H1 (cell line): ENCODE results near the gene PTPRT. TPM values are rescaled to one million over a fixed set of nuclear protein-coding genes. Genes with fewer than 3 reads are reported as not detected.

Source experiments
- CTCF ChIA-PET: fragments of 300-600 bp; sonication (Branson Sonifier 250); formaldehyde crosslinking; loops from one replicate; lab custom pipeline; 2021; ENCODE audit not compliant: partially characterized antibody; lab: Charles Lee
- POLR2A ChIA-PET: fragments of 300-600 bp; sonication (Branson Sonifier 250); formaldehyde crosslinking; loops from one replicate; lab custom pipeline; 2021; ENCODE audit warnings: inconsistent platforms; ENCODE audit not compliant: partially characterized antibody; lab: Charles Lee
- DNase-seq, 2 experiments: peaks; one replicate each; pipeline versions ENCODE4 v3.0.0 to v3.0.0-alpha.2; 2010 to 2022; ENCODE audit warnings: low spot score in 2 of 2, low read depth in 1 of 2, mixed read lengths in 1 of 2
- FAIRE-seq: peaks from 2 replicates; lab custom pipeline; 2011; peaks lifted over from hg19 to GRCh38; lab: Jason Lieb, UNC
- H2AFZ ChIP-seq: 2 replicates; pipeline ENCODE4 v1.8.1; 2012; ENCODE audit warnings: low read length, inconsistent platforms
- H2AK5ac ChIP-seq: 2 replicates; pipeline ENCODE4 v1.6.1; 2013; ENCODE audit warnings: low read depth, low read length
- H2BK120ac ChIP-seq: replicated peaks from 2 replicates; pipeline ENCODE3; 2013; ENCODE audit warnings: low read depth, low read length, inconsistent platforms
- H2BK12ac ChIP-seq: 2 replicates; pipeline ENCODE4 v1.6.1; 2013; ENCODE audit warnings: low read depth, low read length
- H2BK15ac ChIP-seq: 2 replicates; pipeline ENCODE4 v1.6.1; 2013; ENCODE audit warnings: low read length
- H2BK20ac ChIP-seq: 2 replicates; pipeline ENCODE4 v1.6.1; 2013; ENCODE audit warnings: low read length
- H2BK5ac ChIP-seq: 2 replicates; pipeline ENCODE4 v1.6.1; 2013; ENCODE audit warnings: low read depth, low read length
- H3K14ac ChIP-seq: 2 replicates; pipeline ENCODE4 v1.6.1; 2013; ENCODE audit warnings: inconsistent platforms; ENCODE audit not compliant: insufficient read length
- H3K18ac ChIP-seq: 2 replicates; pipeline ENCODE4 v1.6.1; 2013; ENCODE audit warnings: low read length; ENCODE audit errors: extremely low read depth
- H3K23ac ChIP-seq: 2 replicates; pipeline ENCODE4 v1.6.1; 2013; ENCODE audit warnings: inconsistent platforms; ENCODE audit not compliant: insufficient read length
- H3K23me2 ChIP-seq: 2 replicates; pipeline ENCODE4 v1.6.1; 2013; ENCODE audit warnings: low read depth, low read length
- H3K27ac ChIP-seq: 2 replicates; pipeline ENCODE4 v1.6.1; 2011; ENCODE audit warnings: low read depth, low read length, inconsistent platforms
- H3K27me3 ChIP-seq, 4 experiments: replicated peaks in 1 of 4; 1 replicate in 1 of 4; 2 replicates in 3 of 4; pipeline versions ENCODE4 v1.6.1 to v1.8.1; 2011 to 2013; ENCODE audit warnings: low read length in 3 of 4, mild to moderate bottlenecking in 3 of 4, inconsistent platforms in 2 of 4, mixed read lengths in 2 of 4, moderate library complexity in 1 of 4; ENCODE audit not compliant: control insufficient read depth in 3 of 4, insufficient read depth in 3 of 4; ENCODE audit errors: extremely low read depth in 1 of 4
- H3K36me3 ChIP-seq, 4 experiments: 2 replicates each; pipeline versions ENCODE4 v1.6.1 to v1.8.1; 2011 to 2013; ENCODE audit warnings: mild to moderate bottlenecking in 4 of 4, low read length in 3 of 4, moderate library complexity in 2 of 4, control low read depth in 1 of 4, inconsistent platforms in 1 of 4; ENCODE audit not compliant: insufficient read depth in 4 of 4, control insufficient read depth in 2 of 4
- H3K4ac ChIP-seq: replicated peaks from 2 replicates; pipeline ENCODE3; 2013; ENCODE audit warnings: low read length, low read depth, mixed read lengths, inconsistent platforms; ENCODE audit not compliant: insufficient read length
- H3K4me1 ChIP-seq, 4 experiments: replicated peaks in 1 of 4; 1 replicate in 1 of 4; 2 replicates in 3 of 4; pipeline versions ENCODE4 v1.6.1 to v1.8.1; 2011 to 2013; ENCODE audit warnings: low read length in 3 of 4, inconsistent platforms in 2 of 4, mixed read lengths in 1 of 4; ENCODE audit not compliant: insufficient read depth in 4 of 4, control insufficient read depth in 3 of 4
- H3K4me2 ChIP-seq, 2 experiments: 2 replicates each; pipeline versions ENCODE4 v1.6.1 to v1.8.1; 2011 to 2013; ENCODE audit warnings: low read depth in 2 of 2, low read length in 2 of 2, control low read depth in 1 of 2, inconsistent platforms in 1 of 2, mild to moderate bottlenecking in 1 of 2; ENCODE audit not compliant: insufficient read depth in 1 of 2
- H3K4me3 ChIP-seq, 4 experiments: fragments of 200-600, 300-600 bp in 1 of 4; sonication (generic), shearing (Covaris generic), sonication (Bioruptor Twin) in 1 of 4; 2 replicates each; pipeline versions ENCODE4 v1.5.1 to v1.8.1; 2011 to 2016; ENCODE audit warnings: low read length in 4 of 4, low read depth in 3 of 4, control low read depth in 2 of 4, inconsistent platforms in 2 of 4, mild to moderate bottlenecking in 2 of 4, mixed read lengths in 1 of 4, moderate library complexity in 1 of 4; ENCODE audit not compliant: insufficient read depth in 2 of 4; ENCODE audit errors: extremely low read depth in 1 of 4
- H3K56ac ChIP-seq: replicated peaks from 2 replicates; pipeline ENCODE3; 2013; ENCODE audit warnings: low read depth, mild to moderate bottlenecking, mixed read lengths, low read length, inconsistent platforms; ENCODE audit not compliant: insufficient read length
- H3K79me1 ChIP-seq: 2 replicates; pipeline ENCODE4 v1.6.1; 2013; ENCODE audit warnings: low read depth, low read length, control low read depth
- H3K79me2 ChIP-seq, 2 experiments: 2 replicates each; pipeline versions ENCODE4 v1.6.1 to v1.8.1; 2012 to 2013; ENCODE audit warnings: low read length in 2 of 2, mild to moderate bottlenecking in 2 of 2, inconsistent platforms in 1 of 2; ENCODE audit not compliant: insufficient read depth in 2 of 2, control insufficient read depth in 1 of 2
- H3K9ac ChIP-seq, 4 experiments: replicated peaks in 1 of 4; 1 replicate in 1 of 4; 2 replicates in 3 of 4; pipeline versions ENCODE4 v1.6.1 to v1.8.1; 2011 to 2013; ENCODE audit warnings: low read depth in 3 of 4, low read length in 3 of 4, control low read depth in 2 of 4, mild to moderate bottlenecking in 2 of 4, moderate library complexity in 2 of 4, inconsistent platforms in 1 of 4; ENCODE audit errors: extremely low read depth in 1 of 4
- H3K9me3 ChIP-seq, 2 experiments: 2 replicates each; pipeline versions ENCODE4 v1.6.1 to v1.8.1; 2012 to 2013; ENCODE audit warnings: mild to moderate bottlenecking in 2 of 2, moderate library complexity in 2 of 2, control low read depth in 1 of 2, inconsistent platforms in 1 of 2, low read depth in 1 of 2, low read length in 1 of 2, mixed read lengths in 1 of 2; ENCODE audit not compliant: insufficient read depth in 2 of 2
- H4K20me1 ChIP-seq, 2 experiments: replicated peaks in 1 of 2; 2 replicates each; pipeline versions ENCODE3 to v1.8.1; 2011 to 2013; ENCODE audit warnings: inconsistent platforms in 2 of 2, low read length in 2 of 2, mild to moderate bottlenecking in 1 of 2; ENCODE audit not compliant: insufficient read depth in 2 of 2, control insufficient read depth in 1 of 2
- H4K5ac ChIP-seq: 2 replicates; pipeline ENCODE4 v1.6.1; 2013; ENCODE audit warnings: low read length, low read depth, mixed read lengths, inconsistent platforms; ENCODE audit not compliant: insufficient read length
- H4K8ac ChIP-seq: 2 replicates; pipeline ENCODE4 v1.8.0; 2013; ENCODE audit warnings: mild to moderate bottlenecking, moderate library complexity, low read length, inconsistent platforms; ENCODE audit not compliant: insufficient read depth; ENCODE audit errors: extremely low read depth
- H4K91ac ChIP-seq: replicated peaks from 2 replicates; pipeline ENCODE3; 2013; ENCODE audit warnings: low read length, mixed read lengths, inconsistent platforms; ENCODE audit not compliant: insufficient read length
- WGBS, 2 experiments: shearing (Covaris generic) in 1 of 2; methylation state at CpG; one replicate each; pipeline versions ENCODE4 v1.1.6 to v1.1.7; 2013 to 2015; ENCODE audit warnings: low lambda C conversion rate in 2 of 2, mixed read lengths in 2 of 2, inconsistent platforms in 1 of 2, low coverage in 1 of 2, missing lambda C conversion rate in 1 of 2; ENCODE audit not compliant: insufficient replicate concordance in 2 of 2, insufficient coverage in 1 of 2, insufficient read length in 1 of 2; ENCODE audit errors: extremely low coverage in 1 of 2, missing lambda C conversion rate in 1 of 2; 5-methylcytosine and 5-hydroxymethylcytosine counted together
- polyA plus RNA-seq, 7 experiments: library from polyadenylated mRNA; depleted of rRNA in 3 of 7; stranded (reverse) in 5 of 7; unstranded in 2 of 7; fragments of >200 nt in 5 of 7; fragments of 200-250 nt in 2 of 7; gene quantifications; 1 replicate in 5 of 7; 2 replicates in 1 of 7; 4 replicates in 1 of 7; pipeline versions ENCODE4 v1.2.1 to v1.2.3, GENCODE V29; 2011 to 2013; ENCODE audit warnings: missing spikeins in 2 of 7, mixed read lengths in 2 of 7
- total RNA-seq: library from RNA; stranded (reverse); fragmentation: NEBNext Ultra II Directional; extraction: Animal tissue kit (Norgen Biotek cat#: 25700); gene quantifications from 2 replicates; pipeline ENCODE4 v1.2.1, GENCODE V29; 2021

Gene PTPRT
- total and polyA plus RNA-seq, 2 of the 8 experiments (the other 6 are each of a cell fraction or from before 2014, with no cell fraction given) = 0.33 to 1.8 TPM

- Histone ChIP-seq H3K23me2 (no peaks in the 10 kb centered on the region), H3K27ac (no peak overlapping the region), H4K5ac (no peak overlapping the region), H2BK15ac (no peak overlapping the region), H3K79me1 (no peaks in the 10 kb centered on the region), H3K9ac (no peak overlapping the region), H2BK12ac (no peak overlapping the region), H3K56ac (no peak overlapping the region), H3K27me3 (no peaks in the 10 kb centered on the region), H3K4me3 (no peak overlapping the region), H3K23ac (no peak overlapping the region), H3K18ac (no peak overlapping the region), H4K20me1 (no peaks in the 10 kb centered on the region), H3K4me2 (no peak overlapping the region), H2BK120ac (no peak overlapping the region), H4K91ac (no peak overlapping the region), H3K14ac (no peak overlapping the region), H4K8ac (no peak overlapping the region), H3K4ac (no peak overlapping the region), H2BK5ac (no peak overlapping the region), H3K79me2 (no peaks in the 10 kb centered on the region), H2AK5ac (no peak overlapping the region), H2AFZ (no peak overlapping the region), H3K36me3 (no peaks in the 10 kb centered on the region), H2BK20ac (no peak overlapping the region), H3K9me3 (no peaks in the 10 kb centered on the region; a peak in 2 of 4 replicates), H3K4me1 (no peaks in the 10 kb centered on the region)
- DNase-seq (no peak), FAIRE-seq (no peak)
- 97% methylated on average over 2 of the region's 2 CpGs; no CpG with 5 or more reads in 1 of the 2 experiments for WGBS, 2 experiments
- POLR2A ChIA-PET = no interaction called here
- CTCF ChIA-PET = interaction anchor here (1.1 kb wide), 1 partner anchor 10 kb away, joined by 3 read pairs; no protein-coding TSS in a partner anchor
Observed at GRCh38 chr20:42875581-42875980, 314.1 kb downstream of the PTPRT start.
